ENCODE results near the gene TTC5. TPM values are rescaled to one million over a fixed set of nuclear protein-coding genes. Genes with fewer than 3 reads are reported as not detected.

TTC5 gene
- total and polyA plus RNA-seq, 8 donors, result 2.3 to 30.3 (median 4.4) TPM

Small RNA genes within 50 kb of the gene (small RNA-seq; reads per million reads assigned to genes)
- gene SNORA79B (0 reads per million in 4 donors), gene SNORD126 (136 to 474 (median 308) reads per million in 4 donors)

Other genes starting within 250 kb of the TTC5 start
- not detected for gene OR4L1, start 245.9 kb downstream of the TTC5 start, total RNA-seq
- gene OR4L1, start 245.9 kb downstream of the TTC5 start, polyA plus RNA-seq, result not detected
- gene OR4K17, start 195.2 kb downstream of the TTC5 start, total RNA-seq, result not detected
- gene OR4K17, start 195.2 kb downstream of the TTC5 start, polyA plus RNA-seq, result not detected
- not detected for gene OR4N5, start 167.1 kb downstream of the TTC5 start, total RNA-seq
- not detected for gene OR4N5, start 167.1 kb downstream of the TTC5 start, polyA plus RNA-seq
- gene OR11G2, start 115.1 kb downstream of the TTC5 start, total RNA-seq, result 1 to 10 TPM in 1 of 5 donors, not detected in 4; 2.3 TPM
- gene OR11G2, start 115.1 kb downstream of the TTC5 start, polyA plus RNA-seq, result not detected
- not detected for gene OR11H6, start 82.2 kb downstream of the TTC5 start, total RNA-seq
- gene OR11H6, start 82.2 kb downstream of the TTC5 start, polyA plus RNA-seq, result not detected
- not detected for gene OR11H7, start 77.0 kb downstream of the TTC5 start, total RNA-seq
- not detected for gene OR11H7, start 77.0 kb downstream of the TTC5 start, polyA plus RNA-seq
- not detected for gene OR11H4, start 66.7 kb downstream of the TTC5 start, total RNA-seq
- not detected for gene OR11H4, start 66.7 kb downstream of the TTC5 start, polyA plus RNA-seq
- 100 to 1,000 TPM in 1 of 5 donors, 10 to 100 TPM in 3, 1 to 10 TPM in 1; 2.6 to 104 (median 58.9) TPM for gene CCNB1IP1, start 27.3 kb upstream of the TTC5 start, total RNA-seq
- gene CCNB1IP1, start 27.3 kb upstream of the TTC5 start, polyA plus RNA-seq, result 10 to 100 TPM; 39.2 to 69.5 (median 52.7) TPM
- gene PARP2, start 37.7 kb upstream of the TTC5 start, total RNA-seq, result 10 to 100 TPM in 3 of 5 donors, 1 to 10 TPM in 2; 4.1 to 30.4 (median 17.7) TPM
- gene PARP2, start 37.7 kb upstream of the TTC5 start, polyA plus RNA-seq, result 10 to 100 TPM in 2 of 3 donors, 1 to 10 TPM in 1; 7.5 to 16.0 (median 11.2) TPM
- gene TEP1, start 107.5 kb upstream of the TTC5 start, total RNA-seq, result 100 to 1,000 TPM in 1 of 5 donors, 10 to 100 TPM in 4; 16.9 to 190 (median 34.1) TPM
- gene TEP1, start 107.5 kb upstream of the TTC5 start, polyA plus RNA-seq, result 10 to 100 TPM in 1 of 3 donors, 1 to 10 TPM in 2; 9.3 to 11.6 (median 9.8) TPM
- gene KLHL33, start 130.2 kb upstream of the TTC5 start, total RNA-seq, result 1 to 10 TPM in 1 of 5 donors, under 1 TPM in 2, not detected in 2; under 0.01 to 4.3 (median 0.37) TPM
- under 1 TPM in 2 of 3 donors, not detected in 1; 0.05 to 0.06 TPM for gene KLHL33, start 130.2 kb upstream of the TTC5 start, polyA plus RNA-seq
- gene OSGEP, start 148.9 kb upstream of the TTC5 start, total RNA-seq, result 10 to 100 TPM; 29.9 to 71.8 (median 59.7) TPM
- 10 to 100 TPM; 24.7 to 58.5 (median 43.4) TPM for gene OSGEP, start 148.9 kb upstream of the TTC5 start, polyA plus RNA-seq
- 100 to 1,000 TPM in 4 of 5 donors, 10 to 100 TPM in 1; 70.1 to 219 (median 149) TPM for gene APEX1, start 149.3 kb upstream of the TTC5 start, total RNA-seq
- 100 to 1,000 TPM; 104 to 148 (median 118) TPM for gene APEX1, start 149.3 kb upstream of the TTC5 start, polyA plus RNA-seq
- gene PIP4P1, start 155.5 kb upstream of the TTC5 start, total RNA-seq, result 10 to 100 TPM in 3 of 5 donors, 1 to 10 TPM in 2; 2.0 to 25.6 (median 20.4) TPM
- 10 to 100 TPM; 22.6 to 30.5 (median 28.4) TPM for gene PIP4P1, start 155.5 kb upstream of the TTC5 start, polyA plus RNA-seq
- 10 to 100 TPM; 11.3 to 47.7 (median 46.0) TPM for gene PNP, start 163.5 kb upstream of the TTC5 start, total RNA-seq
- 100 to 1,000 TPM in 1 of 3 donors, 10 to 100 TPM in 2; 36.5 to 125 (median 72.1) TPM for gene PNP, start 163.5 kb upstream of the TTC5 start, polyA plus RNA-seq
- not detected for gene RNASE10, start 199.6 kb upstream of the TTC5 start, total RNA-seq
- gene RNASE10, start 199.6 kb upstream of the TTC5 start, polyA plus RNA-seq, result not detected

Data from stomach (tissue), 8 donors.